Left ventricle myocardium inferior (tissue), 1 donor: ENCODE results near the gene GSG1L. TPM values are rescaled to one million over a fixed set of nuclear protein-coding genes. Genes with fewer than 3 reads are reported as not detected.

Experiments
- DNase-seq: peaks from one replicate; pipeline ENCODE4 v3.0.0-alpha.2; 2020
- H3K27ac ChIP-seq: fragments of 200-600 bp; replicated peaks from 2 replicates; pipeline ENCODE4 v1.8.0; 2021
- H3K27me3 ChIP-seq: fragments of 200-600 bp; 2 replicates; pipeline ENCODE4 v1.8.0; 2021; ENCODE audit warnings: low read depth
- H3K36me3 ChIP-seq: fragments of 200-600 bp; 2 replicates; pipeline ENCODE4 v1.8.0; 2021
- H3K4me1 ChIP-seq: fragments of 200-600 bp; 2 replicates; pipeline ENCODE4 v1.8.0; 2021
- H3K4me3 ChIP-seq: fragments of 200-600 bp; 2 replicates; pipeline ENCODE4 v1.8.0; 2021; ENCODE audit warnings: mild to moderate bottlenecking, moderate library complexity
- H3K9me3 ChIP-seq: fragments of 200-600 bp; replicated peaks from 2 replicates; pipeline ENCODE4 v1.8.0; 2021
- CTCF ChIP-seq: fragments of 200-600 bp; IDR thresholded peaks from 2 replicates; pipeline ENCODE4 v1.8.0; 2021; ENCODE audit warnings: antibody characterized with exemption, mild to moderate bottlenecking, borderline replicate concordance
- intact Hi-C: fragments of 100-400 bp; cut with micrococcal nuclease; formaldehyde crosslinking; loops from one replicate; pipeline ENCODE4 v1.11.0; 2022
- total RNA-seq: library from RNA; stranded (reverse); fragmentation: NEBNext Ultra II Directional; extraction: Animal tissue kit (Norgen Biotek cat#: 25700); gene quantifications from one replicate; pipeline ENCODE4 v1.2.1, GENCODE V29; 2021
- donor health status: DM: no; HTN: yes; CAD: no; lungs with severe emphysema.

Gene GSG1L
- total RNA-seq, 1 donor from 2014 or later: 3.4 TPM

GRCh38 chr16:28104404-28104803, 40.9 kb upstream of the GSG1L start:
- Histone ChIP-seq H3K36me3 (peaks cover 95% of the 10 kb centered on the region), H3K27me3 (no peaks in the 10 kb centered on the region), H3K4me3 (no peak overlapping the region), H3K9me3 (no peaks in the 10 kb centered on the region), H3K27ac (no peak overlapping the region), H3K4me1 (no peaks in the 10 kb centered on the region)
- intact Hi-C loops: no loop called here
- no peak for TF ChIP-seq CTCF
- DNase-seq: no peak

- intact Hi-C loops: no loop called here
These were observed 40.1 kb upstream of the GSG1L start for GRCh38 chr16:28103516-28104170.

GRCh38 chr16:28101533-28101890, 38.0 kb upstream of the GSG1L start:
- DNase-seq: no peak
- H3K4me1 ChIP-seq: no peaks in the 10 kb centered on the region
- H3K27ac ChIP-seq: no peak overlapping the region
- H3K27me3 ChIP-seq: no peaks in the 10 kb centered on the region
- no peak for TF ChIP-seq CTCF
- peaks cover 97% of the 10 kb centered on the region for H3K36me3 ChIP-seq
- H3K4me3 ChIP-seq: no peak overlapping the region
- no peaks in the 10 kb centered on the region for H3K9me3 ChIP-seq
- intact Hi-C loops: no loop called here

More at GRCh38 chr16:28103516-28104170, 40.1 kb upstream of the GSG1L start:
- H3K27me3 ChIP-seq: no peaks in the 10 kb centered on the region
- H3K9me3 ChIP-seq: no peaks in the 10 kb centered on the region
- H3K27ac ChIP-seq: no peak overlapping the region
- H3K4me3 ChIP-seq: no peak overlapping the region
- no peak for DNase-seq
- peaks cover 100% of the 10 kb centered on the region for H3K36me3 ChIP-seq
- no peaks in the 10 kb centered on the region for H3K4me1 ChIP-seq
- TF ChIP-seq CTCF: no peak

- intact Hi-C loops: no loop called here
- Histone ChIP-seq H3K4me3 (no peak overlapping the region), H3K9me3 (no peaks in the 10 kb centered on the region), H3K4me1 (no peaks in the 10 kb centered on the region), H3K36me3 (peaks cover 91% of the 10 kb centered on the region), H3K27ac (no peak overlapping the region), H3K27me3 (no peaks in the 10 kb centered on the region)
- no peak for DNase-seq
- no peak for TF ChIP-seq CTCF
These were observed 37.5 kb upstream of the GSG1L start for GRCh38 chr16:28100810-28101532.

- no peak overlapping the region for H3K4me3 ChIP-seq
- no peaks in the 10 kb centered on the region for H3K27me3 ChIP-seq
- H3K27ac ChIP-seq: no peak overlapping the region
- H3K9me3 ChIP-seq: no peaks in the 10 kb centered on the region
- no peaks in the 10 kb centered on the region for H3K4me1 ChIP-seq
- DNase-seq: no peak
- TF ChIP-seq CTCF: no peak
- H3K36me3 ChIP-seq: peaks cover 74% of the 10 kb centered on the region
- intact Hi-C loops: no loop called here
These were observed 35.7 kb upstream of the GSG1L start for GRCh38 chr16:28098959-28099945.
